ENCODE results near the gene DUSP12. TPM values are rescaled to one million over a fixed set of nuclear protein-coding genes. Genes with fewer than 3 reads are reported as not detected.

Gene DUSP12
- total RNA-seq, 3 donors from 2014 or later: 41.7 to 45.1 (median 41.7) TPM

DNA sequence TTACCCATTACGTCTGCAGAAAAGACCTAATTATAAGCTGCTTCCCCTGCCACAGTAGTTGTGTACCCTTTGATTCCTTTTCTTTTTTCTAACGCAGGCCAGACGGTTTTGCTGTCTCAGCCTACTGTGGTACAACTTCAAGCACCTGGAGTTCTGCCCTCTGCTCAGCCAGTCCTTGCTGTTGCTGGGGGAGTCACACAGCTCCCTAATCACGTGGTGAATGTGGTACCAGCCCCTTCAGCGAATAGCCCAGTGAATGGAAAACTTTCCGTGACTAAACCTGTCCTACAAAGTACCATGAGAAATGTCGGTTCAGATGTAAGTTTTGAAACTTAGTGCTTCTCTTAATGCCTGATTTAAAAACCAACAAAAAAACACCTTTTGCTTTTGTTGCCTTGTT, 52.4 kb downstream of the DUSP12 start:
- peaks cover 47% of the 10 kb centered on the region for H3K36me3 Mint-ChIP-seq (ENCODE audit: insufficient read depth)
- no peak for DNase-seq
- H3K9me3 Mint-ChIP-seq: no peaks in the 10 kb centered on the region
- no peak overlapping the region for H3K4me3 Mint-ChIP-seq
- ATAC-seq: no peak
- peaks cover 11% of the 10 kb centered on the region for H3K4me1 Mint-ChIP-seq (ENCODE audit: low read depth)
- H3K27me3 Mint-ChIP-seq (ENCODE audit: low read depth): no peaks in the 10 kb centered on the region

DNA sequence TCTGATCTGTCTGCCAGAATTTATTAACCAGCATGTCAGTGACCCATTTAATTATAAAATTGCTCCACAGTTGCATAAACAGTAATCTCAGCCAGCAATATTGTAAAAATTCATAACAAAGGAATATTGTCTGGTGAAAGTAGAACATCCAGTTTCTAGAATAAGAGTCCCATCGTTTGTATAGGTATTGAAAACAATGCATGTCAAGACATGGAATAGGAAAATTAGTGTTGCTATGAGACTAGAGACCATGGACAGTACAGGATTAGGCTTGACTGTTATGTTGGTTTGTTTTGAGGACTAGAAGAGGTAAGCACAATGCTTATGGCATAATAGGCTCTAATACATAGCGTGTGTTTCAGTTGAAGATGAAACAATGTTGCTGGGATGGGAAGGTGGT, 53.6 kb downstream of the DUSP12 start:
- Mint-ChIP-seq H3K36me3 (ENCODE audit: insufficient read depth) (peaks cover 39% of the 10 kb centered on the region), H3K9me3 (no peaks in the 10 kb centered on the region), H3K27me3 (ENCODE audit: low read depth) (no peaks in the 10 kb centered on the region), H3K4me1 (ENCODE audit: low read depth) (peaks cover 11% of the 10 kb centered on the region), H3K4me3 (no peak overlapping the region)
- DNase-seq (no peak), ATAC-seq (no peak)

DNA sequence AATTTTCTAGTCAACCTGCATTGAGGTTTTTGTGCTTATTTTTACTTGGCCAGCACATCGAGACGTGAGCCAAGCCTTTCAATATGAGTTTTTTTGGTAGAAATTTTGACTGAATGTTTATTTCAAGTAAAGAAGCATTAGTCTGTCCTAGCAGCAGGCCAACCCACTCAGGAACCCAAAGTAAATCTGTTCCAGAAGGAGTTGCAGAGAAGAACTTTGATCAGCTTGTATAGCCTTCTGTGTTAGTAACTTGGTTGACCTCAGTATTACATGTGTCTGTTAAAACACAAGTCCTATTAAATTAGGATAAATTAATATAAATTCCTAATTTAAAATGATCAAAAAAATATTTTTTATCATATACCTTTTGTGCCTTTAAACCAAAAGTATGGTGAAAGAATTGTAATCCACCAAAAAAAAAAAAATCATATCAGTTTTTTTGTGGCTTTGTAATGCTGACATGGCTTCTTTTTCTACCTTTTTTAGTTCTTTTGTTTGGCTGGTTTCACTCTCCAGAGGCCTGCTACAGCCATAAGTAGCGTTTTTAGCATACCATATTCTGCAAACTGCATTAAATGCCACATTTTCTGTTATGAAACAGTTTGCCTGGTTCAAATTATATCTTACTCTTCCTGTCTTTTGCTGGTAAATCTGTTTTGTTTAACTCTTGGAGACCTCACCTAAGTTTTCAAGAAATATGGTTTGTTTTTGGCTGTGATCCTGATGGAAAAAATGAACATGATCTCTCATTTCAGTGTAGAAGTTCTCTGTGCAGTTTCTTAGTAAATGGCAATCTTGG, 56.0 kb downstream of the DUSP12 start:
- Mint-ChIP-seq H3K4me3 (no peak overlapping the region), H3K27me3 (ENCODE audit: low read depth) (no peaks in the 10 kb centered on the region), H3K36me3 (ENCODE audit: insufficient read depth) (peaks cover 46% of the 10 kb centered on the region), H3K4me1 (ENCODE audit: low read depth) (peaks cover 11% of the 10 kb centered on the region), H3K9me3 (peaks cover 2% of the 10 kb centered on the region)
- ATAC-seq (no peak), DNase-seq (no peak)

Other genes starting within 250 kb of the DUSP12 start
- gene FCGR2A, start 244.3 kb upstream of the DUSP12 start, total RNA-seq: under 1 TPM; 0.29 to 0.86 (median 0.38) TPM
- 1 to 10 TPM in 2 of 3 donors, under 1 TPM in 1; 0.82 to 3.8 (median 1.9) TPM for gene HSPA6, start 225.2 kb upstream of the DUSP12 start, total RNA-seq
- gene FCGR3A, start 200.0 kb upstream of the DUSP12 start, total RNA-seq: under 1 TPM; 0.40 to 0.87 (median 0.61) TPM
- gene FCGR3B, start 118.6 kb upstream of the DUSP12 start, total RNA-seq: not detected
- gene FCGR2B, start 86.6 kb upstream of the DUSP12 start, total RNA-seq: under 1 TPM in 1 of 3 donors, not detected in 2; 0.13 TPM
- under 1 TPM; 0.24 to 0.38 (median 0.28) TPM for gene FCRLA, start 42.6 kb upstream of the DUSP12 start, total RNA-seq
- gene FCRLB, start 28.2 kb upstream of the DUSP12 start, total RNA-seq: under 1 TPM in 2 of 3 donors, not detected in 1; 0.14 to 0.18 TPM
- gene ATF6, start 16.5 kb downstream of the DUSP12 start, total RNA-seq: 10 to 100 TPM; 20.0 to 26.2 (median 24.8) TPM